Panc1 (cell line): Measurements from ENCODE around the gene MUC5B. TPM values are rescaled to one million over a fixed set of nuclear protein-coding genes. Genes with fewer than 3 reads are reported as not detected.

ENCODE experiments used
- ATAC-seq: fragments of 200-7000 bp; cut with Tn5 transposase; 2 replicates; pipeline ENCODE4 v1.9.1; 2020; ENCODE audit warnings: mild to moderate bottlenecking, moderate library complexity
- BruUV-seq: library from RNA; stranded (reverse); fragments of 400-500 nt; replicated peaks from 2 replicates; lab custom pipeline; 2021; lab: Mats Ljungman, UMichigan
- CTCF ChIA-PET: fragments of 300-600 bp; sonication (Branson Sonifier 250); formaldehyde crosslinking; loops from one replicate; lab custom pipeline; 2022; ENCODE audit warnings: antibody characterized with exemption; lab: Charles Lee
- POLR2A ChIA-PET: fragments of 300-600 bp; sonication (Branson Sonifier 250); formaldehyde crosslinking; loops from one replicate; lab custom pipeline; 2022; ENCODE audit warnings: antibody characterized with exemption; lab: Charles Lee
- DNase-seq: peaks from one replicate; pipeline ENCODE4 v3.0.0-alpha.2; 2010; ENCODE audit warnings: low read depth, low spot score
- H3K27ac ChIP-seq: 2 replicates; pipeline ENCODE4 v1.5.1; 2011; ENCODE audit warnings: mild to moderate bottlenecking, low read length, inconsistent platforms
- H3K27me3 ChIP-seq: fragments of 200-500 bp; sonication (Bioruptor generic); 2 replicates; pipeline ENCODE4 v1.6.0; 2014; ENCODE audit warnings: low read length, inconsistent platforms; ENCODE audit not compliant: control insufficient read depth, insufficient read depth
- H3K36me3 ChIP-seq: fragments of 200-500 bp; sonication (Bioruptor generic); 2 replicates; pipeline ENCODE4 v1.5.1; 2014; ENCODE audit warnings: inconsistent platforms, mild to moderate bottlenecking, low read length, moderate library complexity; ENCODE audit not compliant: control insufficient read depth, insufficient read depth
- H3K4me1 ChIP-seq: 2 replicates; pipeline ENCODE4 v1.5.1; 2011; ENCODE audit warnings: inconsistent platforms, mild to moderate bottlenecking, low read length, moderate library complexity; ENCODE audit not compliant: control insufficient read depth, insufficient read depth
- H3K4me3 ChIP-seq, 2 experiments: 2 replicates each; pipeline ENCODE4 v1.5.1; 2011 to 2012; ENCODE audit warnings: low read depth in 2 of 2, low read length in 2 of 2, mild to moderate bottlenecking in 2 of 2, inconsistent platforms in 1 of 2, moderate library complexity in 1 of 2
- H3K9me3 ChIP-seq: fragments of 200-500 bp; sonication (Bioruptor generic); 2 replicates; pipeline ENCODE4 v1.5.1; 2014; ENCODE audit warnings: low read depth, mild to moderate bottlenecking, inconsistent platforms, low read length, moderate library complexity; ENCODE audit not compliant: control insufficient read depth, insufficient read depth
- POLR2AphosphoS5 ChIP-seq: IDR thresholded peaks from 2 replicates; pipeline ENCODE4 v1.6.1; 2012; ENCODE audit warnings: mild to moderate bottlenecking, low read depth, low read length, moderate library complexity
- SIN3A ChIP-seq: IDR thresholded peaks from 2 replicates; pipeline ENCODE4 v1.6.1; 2012; ENCODE audit warnings: low read depth, mild to moderate bottlenecking, low read length, moderate library complexity, borderline replicate concordance; ENCODE audit not compliant: insufficient read depth
- TCF7L2 ChIP-seq: IDR thresholded peaks from 2 replicates; pipeline ENCODE4 v1.6.1; 2011; ENCODE audit warnings: mild to moderate bottlenecking, low read depth, low read length, inconsistent platforms
- in situ Hi-C: cut with HindIII; loops from 2 replicates; pipeline ENCODE4 v1.10.0; 2016; ENCODE audit warnings: low sequenced_read_pairs, low pct_unique_long_range_greater_than_20kb
- intact Hi-C: fragments of 100-400 bp; cut with micrococcal nuclease; formaldehyde crosslinking; loops from one replicate; pipeline ENCODE4 v1.10.0; 2022; ENCODE audit not compliant: unreplicated experiment
- total RNA-seq: library from RNA; stranded (reverse); gene quantifications from one replicate; pipeline ENCODE4 v1.2.1, GENCODE V29; 2021; ENCODE audit not compliant: unreplicated experiment
- TF ChIP-seq, protein P1 (sequence below): fragments of 450-650 bp; IDR thresholded peaks from 2 replicates; pipeline ENCODE4 v1.5.1; 2017; ENCODE audit warnings: mild to moderate bottlenecking
- TF ChIP-seq, protein P2 (sequence below), 2 experiments: IDR thresholded peaks; 2 replicates each; pipeline ENCODE4 v1.6.1; 2011 to 2012; ENCODE audit warnings: low read depth in 2 of 2, control low read depth in 1 of 2, low read length in 1 of 2, mild to moderate bottlenecking in 1 of 2, moderate library complexity in 1 of 2; ENCODE audit not compliant: insufficient read depth in 1 of 2

MUC5B gene
- total RNA-seq, 1 experiment from 2014 or later, result 1.2 TPM

DNA sequence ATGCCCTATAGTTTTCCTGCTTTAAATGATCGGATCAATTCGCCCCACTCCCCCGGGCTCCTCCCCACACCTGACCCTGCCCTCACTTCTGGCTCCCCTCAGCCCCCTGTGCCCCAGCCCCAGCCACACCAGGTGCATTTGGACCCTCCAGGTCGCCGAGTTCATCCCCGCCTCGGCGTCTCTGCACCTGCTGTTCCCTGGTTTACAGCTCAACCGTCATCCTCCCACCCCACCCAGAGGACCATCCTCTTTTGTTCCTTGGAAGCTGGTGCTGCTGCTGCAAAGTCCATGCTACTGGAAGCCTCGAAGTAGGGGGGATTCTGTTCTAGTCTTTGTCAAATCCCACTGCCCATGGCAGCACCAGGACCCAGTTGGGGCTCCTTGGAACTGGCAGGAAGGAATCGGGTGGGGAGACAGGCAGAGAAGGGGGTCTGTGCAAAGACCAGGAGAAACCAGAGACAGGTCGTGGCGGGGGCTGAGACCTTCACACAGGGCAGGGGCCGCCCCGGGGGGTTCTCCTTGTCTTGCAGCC is 4.5 kb upstream of the MUC5B start:
- Histone ChIP-seq H3K27ac (no peak overlapping the region), H3K4me3 (no peak overlapping the region), H3K9me3 (no peaks in the 10 kb centered on the region), H3K27me3 (no peaks in the 10 kb centered on the region; the same call in 1 of the 2 replicates), H3K36me3 (no peaks in the 10 kb centered on the region), H3K4me1 (peaks cover 14% of the 10 kb centered on the region)
- ChIA-PET CTCF (no interaction called here), POLR2A (no interaction called here)
- in situ Hi-C loops, result no loop called here
- intact Hi-C loops, result no loop called here
- no peak for ATAC-seq
- TF ChIP-seq, protein P1, sequence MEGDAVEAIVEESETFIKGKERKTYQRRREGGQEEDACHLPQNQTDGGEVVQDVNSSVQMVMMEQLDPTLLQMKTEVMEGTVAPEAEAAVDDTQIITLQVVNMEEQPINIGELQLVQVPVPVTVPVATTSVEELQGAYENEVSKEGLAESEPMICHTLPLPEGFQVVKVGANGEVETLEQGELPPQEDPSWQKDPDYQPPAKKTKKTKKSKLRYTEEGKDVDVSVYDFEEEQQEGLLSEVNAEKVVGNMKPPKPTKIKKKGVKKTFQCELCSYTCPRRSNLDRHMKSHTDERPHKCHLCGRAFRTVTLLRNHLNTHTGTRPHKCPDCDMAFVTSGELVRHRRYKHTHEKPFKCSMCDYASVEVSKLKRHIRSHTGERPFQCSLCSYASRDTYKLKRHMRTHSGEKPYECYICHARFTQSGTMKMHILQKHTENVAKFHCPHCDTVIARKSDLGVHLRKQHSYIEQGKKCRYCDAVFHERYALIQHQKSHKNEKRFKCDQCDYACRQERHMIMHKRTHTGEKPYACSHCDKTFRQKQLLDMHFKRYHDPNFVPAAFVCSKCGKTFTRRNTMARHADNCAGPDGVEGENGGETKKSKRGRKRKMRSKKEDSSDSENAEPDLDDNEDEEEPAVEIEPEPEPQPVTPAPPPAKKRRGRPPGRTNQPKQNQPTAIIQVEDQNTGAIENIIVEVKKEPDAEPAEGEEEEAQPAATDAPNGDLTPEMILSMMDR, result no peak
- TF ChIP-seq, protein P2, sequence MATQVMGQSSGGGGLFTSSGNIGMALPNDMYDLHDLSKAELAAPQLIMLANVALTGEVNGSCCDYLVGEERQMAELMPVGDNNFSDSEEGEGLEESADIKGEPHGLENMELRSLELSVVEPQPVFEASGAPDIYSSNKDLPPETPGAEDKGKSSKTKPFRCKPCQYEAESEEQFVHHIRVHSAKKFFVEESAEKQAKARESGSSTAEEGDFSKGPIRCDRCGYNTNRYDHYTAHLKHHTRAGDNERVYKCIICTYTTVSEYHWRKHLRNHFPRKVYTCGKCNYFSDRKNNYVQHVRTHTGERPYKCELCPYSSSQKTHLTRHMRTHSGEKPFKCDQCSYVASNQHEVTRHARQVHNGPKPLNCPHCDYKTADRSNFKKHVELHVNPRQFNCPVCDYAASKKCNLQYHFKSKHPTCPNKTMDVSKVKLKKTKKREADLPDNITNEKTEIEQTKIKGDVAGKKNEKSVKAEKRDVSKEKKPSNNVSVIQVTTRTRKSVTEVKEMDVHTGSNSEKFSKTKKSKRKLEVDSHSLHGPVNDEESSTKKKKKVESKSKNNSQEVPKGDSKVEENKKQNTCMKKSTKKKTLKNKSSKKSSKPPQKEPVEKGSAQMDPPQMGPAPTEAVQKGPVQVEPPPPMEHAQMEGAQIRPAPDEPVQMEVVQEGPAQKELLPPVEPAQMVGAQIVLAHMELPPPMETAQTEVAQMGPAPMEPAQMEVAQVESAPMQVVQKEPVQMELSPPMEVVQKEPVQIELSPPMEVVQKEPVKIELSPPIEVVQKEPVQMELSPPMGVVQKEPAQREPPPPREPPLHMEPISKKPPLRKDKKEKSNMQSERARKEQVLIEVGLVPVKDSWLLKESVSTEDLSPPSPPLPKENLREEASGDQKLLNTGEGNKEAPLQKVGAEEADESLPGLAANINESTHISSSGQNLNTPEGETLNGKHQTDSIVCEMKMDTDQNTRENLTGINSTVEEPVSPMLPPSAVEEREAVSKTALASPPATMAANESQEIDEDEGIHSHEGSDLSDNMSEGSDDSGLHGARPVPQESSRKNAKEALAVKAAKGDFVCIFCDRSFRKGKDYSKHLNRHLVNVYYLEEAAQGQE (IDR thresholded peaks at IDR 0.05; ENCODE audit: insufficient read depth in 1 of 2, low read depth in 2 of 2, low read length in 1 of 2), result no peak
- TF ChIP-seq TCF7L2 (no peak), SIN3A (no peak), POLR2AphosphoS5 (no peak)
- BruUV-seq, result no TSS peak
- no peak for DNase-seq

DNA sequence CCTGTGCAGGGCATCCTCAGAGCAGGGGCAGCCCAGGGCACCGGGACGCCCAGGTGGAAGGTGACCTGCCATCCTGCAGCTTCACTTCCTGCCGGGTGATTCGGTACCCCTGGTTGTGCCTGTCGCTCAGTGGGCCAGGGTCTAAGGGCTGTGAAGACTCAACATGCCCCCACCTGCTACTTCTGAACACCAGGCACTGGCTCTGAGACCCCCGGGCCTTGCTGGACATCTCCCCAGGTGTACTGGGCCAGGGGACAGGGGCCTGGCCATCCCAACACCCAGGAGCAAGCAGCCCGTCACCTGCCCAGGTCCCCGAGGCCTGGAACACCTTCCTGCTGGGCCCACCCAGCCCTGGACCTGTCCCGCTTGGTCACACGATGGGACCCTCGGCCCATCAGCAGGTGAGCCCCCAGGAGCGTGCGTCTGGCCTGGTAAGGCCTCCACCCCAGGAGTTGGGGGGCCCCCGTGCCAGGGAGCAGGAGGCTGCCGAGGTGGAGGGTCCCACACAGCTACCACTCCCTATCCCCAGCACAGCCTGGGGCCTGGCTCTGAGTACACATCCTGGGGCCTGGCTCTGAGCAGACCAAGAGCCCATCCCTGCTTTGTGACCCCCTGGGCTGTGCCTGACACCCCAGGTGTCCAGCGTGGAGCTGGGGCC is 3.9 kb upstream of the MUC5B start:
- no peak for TF ChIP-seq SIN3A
- TF ChIP-seq, protein P2 (IDR thresholded peaks at IDR 0.05; ENCODE audit: insufficient read depth in 1 of 2, low read depth in 2 of 2, low read length in 1 of 2), result no peak
- no peak for TF ChIP-seq TCF7L2
- TF ChIP-seq POLR2AphosphoS5, result no peak
- TF ChIP-seq, protein P1, result no peak
- H3K27ac ChIP-seq, result no peak overlapping the region
- BruUV-seq, result no TSS peak
- no peaks in the 10 kb centered on the region for H3K36me3 ChIP-seq
- H3K27me3 ChIP-seq, result no peaks in the 10 kb centered on the region; the same call in 1 of the 2 replicates
- no peaks in the 10 kb centered on the region for H3K9me3 ChIP-seq
- DNase-seq, result no peak
- peaks cover 19% of the 10 kb centered on the region for H3K4me1 ChIP-seq
- no peak overlapping the region for H3K4me3 ChIP-seq
- POLR2A ChIA-PET, result no interaction called here
- in situ Hi-C loops, result no loop called here
- ATAC-seq, result no peak
- intact Hi-C loops, result no loop called here
- CTCF ChIA-PET, result interaction anchor here (1.0 kb wide), 1 partner anchor 12 kb away, joined by 3 read pairs; no protein-coding TSS in a partner anchor
